AG04449 (cell line): Measurements from ENCODE around the gene D2HGDH.
A peak's percentile ranks its signal among the peaks of the same experiment; 100 is the strongest.

Experiments
- CTCF ChIA-PET: fragments of 350-600 bp; formaldehyde crosslinking; extraction: SDS; loops from one replicate; lab custom pipeline; 2021; ENCODE audit warnings: antibody characterized with exemption; lab: Yijun Ruan, JAX
- POLR2A ChIA-PET: fragments of 400-600, 350-600 bp; formaldehyde crosslinking; extraction: SDS; loops from one replicate; lab custom pipeline; 2020; ENCODE audit warnings: antibody characterized with exemption, inconsistent platforms; lab: Yijun Ruan, JAX
- DNase-seq: peaks from one replicate; pipeline ENCODE4 v3.0.0-alpha.2; 2010; ENCODE audit warnings: low read depth, low spot score
- H3K4me3 ChIP-seq: 2 replicates; pipeline ENCODE4 v1.5.1; 2011; ENCODE audit warnings: low read depth, mild to moderate bottlenecking, control low read depth, low read length
- CTCF ChIP-seq: IDR thresholded peaks from one replicate; pipeline ENCODE4 v1.5.1; 2011; ENCODE audit warnings: mild to moderate bottlenecking, moderate library complexity, low read length, control low read depth, inconsistent platforms; ENCODE audit not compliant: insufficient read depth; ENCODE audit errors: missing control alignments

The D2HGDH gene

DNA sequence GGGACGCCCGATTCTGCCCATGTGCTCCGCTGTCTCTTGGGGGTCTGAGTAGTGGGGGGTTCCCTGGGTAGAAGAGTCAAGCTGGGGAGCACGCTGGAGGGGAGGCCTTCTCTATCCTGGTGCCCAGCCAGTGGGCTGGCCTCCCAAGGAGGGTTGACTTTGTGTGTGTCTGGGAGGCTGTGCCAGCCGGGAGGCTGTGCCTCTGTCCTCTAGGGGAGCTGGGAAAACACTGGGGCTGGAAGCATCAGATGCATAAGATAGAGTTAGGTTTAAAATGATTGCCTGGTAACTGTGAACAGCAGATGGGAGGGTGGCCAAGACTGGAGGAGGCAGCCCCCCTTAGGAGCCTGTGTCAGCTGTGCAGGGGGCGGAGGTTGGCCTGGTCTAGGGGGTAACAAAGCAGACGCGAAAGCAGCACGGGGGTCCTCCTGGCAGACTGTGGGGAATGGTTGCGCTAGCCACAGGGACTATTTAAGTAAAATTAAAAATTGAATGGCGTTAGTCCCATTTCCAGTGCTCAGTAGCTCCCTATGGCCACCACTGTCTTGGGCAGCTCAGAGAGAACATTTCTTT, 31.3 kb upstream of the D2HGDH start:
- no peak for DNase-seq
- CTCF ChIA-PET, result interaction anchor here (0.7 to 2.5 kb wide), 5 partner anchors 10 to 31 kb away, joined by 3 to 12 read pairs (median 7); partner anchors contain the start of gene D2HGDH
- POLR2A ChIA-PET, result interaction anchor here (0.7 to 2.0 kb wide), 4 partner anchors 14 to 26 kb away, joined by 3 to 10 read pairs (median 4); partner anchors contain the start of gene DTYMK
- peak overlapping the region; percentile 83 for H3K4me3 ChIP-seq
- no peak for TF ChIP-seq CTCF

DNA sequence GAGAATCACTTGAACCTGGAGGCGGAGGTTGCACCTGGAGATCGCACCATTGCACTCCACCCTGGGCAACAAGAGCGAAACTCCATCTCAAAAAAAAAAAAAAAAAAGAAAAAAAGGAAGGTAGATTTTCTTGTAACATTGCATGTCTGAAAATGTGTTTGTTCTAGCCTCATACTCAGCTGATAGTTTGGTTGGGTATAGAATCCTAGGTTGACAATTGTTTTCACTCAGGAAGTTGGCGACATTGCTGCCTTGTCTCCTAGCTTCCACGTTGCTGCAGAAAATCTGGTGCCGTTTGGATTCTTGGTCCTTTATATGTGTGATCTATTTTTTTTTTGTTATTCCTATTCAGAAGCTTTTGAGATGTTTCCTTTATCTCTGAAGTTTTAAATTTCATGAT, 27.9 kb upstream of the D2HGDH start:
- DNase-seq, result no peak
- POLR2A ChIA-PET, result no interaction called here
- no peak for TF ChIP-seq CTCF
- H3K4me3 ChIP-seq, result no peak overlapping the region
- CTCF ChIA-PET, result interaction anchor here (0.9 to 1.1 kb wide), 2 partner anchors 25 to 172 kb away, joined by 4 to 5 read pairs; no protein-coding TSS in a partner anchor

DNA sequence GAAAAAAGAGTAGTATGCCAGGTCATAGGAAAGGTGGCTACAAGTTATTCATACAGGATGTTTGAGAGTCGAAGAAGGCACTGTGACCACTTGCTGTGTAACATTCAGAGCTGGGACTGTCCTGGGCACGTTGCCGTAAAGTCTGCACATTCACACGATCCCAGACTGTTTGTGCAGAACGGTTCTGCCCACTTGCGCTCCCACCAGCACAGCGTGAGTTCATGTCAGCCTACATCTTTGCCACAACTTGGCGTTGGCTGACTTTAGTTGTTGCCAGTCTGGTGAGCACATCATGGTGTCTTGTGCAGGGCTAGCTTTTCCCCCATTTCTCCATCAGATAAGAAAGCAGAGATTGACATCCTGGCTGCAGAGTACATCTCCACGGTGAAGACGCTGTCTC, 25.6 kb upstream of the D2HGDH start:
- CTCF ChIA-PET, result interaction anchor here (1.3 kb wide), 1 partner anchor 25 kb away, joined by 3 read pairs; no protein-coding TSS in a partner anchor

DNA sequence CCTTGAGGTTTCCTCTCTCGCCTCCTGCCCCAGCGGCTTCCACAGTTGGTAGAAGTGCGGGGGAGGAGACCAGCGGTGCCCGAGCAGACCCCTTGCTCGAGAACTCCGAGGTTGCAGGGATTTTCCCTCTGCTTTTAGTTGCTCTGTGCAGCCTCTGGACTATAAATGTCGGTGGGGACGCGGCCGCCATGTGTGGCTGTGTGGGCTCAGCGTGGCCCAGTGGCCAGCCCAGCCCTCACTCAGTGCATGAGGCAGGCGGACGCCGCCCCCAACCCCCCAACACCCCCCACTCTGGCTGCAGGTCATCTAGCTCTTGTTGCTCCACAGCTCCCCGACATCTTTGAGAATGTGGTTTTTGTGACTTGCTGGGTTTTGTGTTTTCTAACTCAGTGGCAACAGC, 15.3 kb upstream of the D2HGDH start:
- POLR2A ChIA-PET, result no interaction called here

More for the DNA sequence above, 25.6 kb upstream of the D2HGDH start:
- POLR2A ChIA-PET, result no interaction called here
- H3K4me3 ChIP-seq, result no peak overlapping the region
- no peak for DNase-seq
- TF ChIP-seq CTCF, result no peak

GRCh38 chr2:241720099-241720498, 14.3 kb upstream of the D2HGDH start:
- CTCF ChIA-PET, result interaction anchor here (1.7 kb wide), 1 partner anchor 11 kb away, joined by 13 read pairs; no protein-coding TSS in a partner anchor
- POLR2A ChIA-PET, result interaction anchor here (0.7 kb wide), 1 partner anchor 33 kb away, joined by 4 read pairs; the partner anchor contains the start of gene DTYMK
- H3K4me3 ChIP-seq, result no peak overlapping the region
- no peak for TF ChIP-seq CTCF
- no peak for DNase-seq

More for the DNA sequence above, 15.3 kb upstream of the D2HGDH start:
- CTCF ChIA-PET, result interaction anchor here (0.7 to 1.7 kb wide), 3 partner anchors 12 to 31 kb away, joined by 3 to 13 read pairs (median 5); partner anchors contain the start of gene D2HGDH
- no peak for DNase-seq
- no peak overlapping the region for H3K4me3 ChIP-seq
- no peak for TF ChIP-seq CTCF

DNA sequence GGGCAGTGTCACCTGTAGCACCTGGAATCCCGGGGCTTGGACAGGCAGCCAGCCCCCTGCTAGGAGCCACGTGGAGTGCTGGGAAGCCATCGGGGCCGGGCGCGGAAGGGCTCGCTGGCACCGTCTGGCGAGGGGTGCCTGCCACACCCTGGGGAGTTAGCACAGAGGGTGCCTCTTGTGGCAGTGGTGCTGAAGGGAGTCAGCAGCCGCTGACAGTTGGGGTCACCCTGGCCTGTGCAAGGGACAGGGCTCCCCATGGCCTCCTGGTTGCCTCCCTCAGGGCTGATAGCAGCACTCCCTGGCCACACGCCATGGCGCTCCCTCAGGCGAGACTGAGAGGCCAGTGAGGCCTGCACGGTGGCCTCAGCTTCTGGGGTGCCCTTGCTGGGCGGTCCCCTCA, 13.9 kb upstream of the D2HGDH start:
- CTCF ChIA-PET, result no interaction called here
- DNase-seq, result no peak
- no peak for TF ChIP-seq CTCF
- no peak overlapping the region for H3K4me3 ChIP-seq
- POLR2A ChIA-PET, result no interaction called here
